Epithelial cell of proximal tubule (primary cell): Measurements from ENCODE around the gene NANOS2. TPM values are rescaled to one million over a fixed set of nuclear protein-coding genes. Genes with fewer than 3 reads are reported as not detected.
A peak's percentile ranks its signal among the peaks of the same experiment; 100 is the strongest.

Source experiments
- DNase-seq: peaks from one replicate; pipeline ENCODE4 v3.0.0-alpha.2; 2011; ENCODE audit warnings: low read depth
- H3K4me3 ChIP-seq: 2 replicates; pipeline ENCODE4 v1.5.1; 2011; ENCODE audit warnings: low read depth, mild to moderate bottlenecking, low read length
- CTCF ChIP-seq: conservative IDR thresholded peaks from 2 replicates; pipeline ENCODE4 v1.5.1; 2012; ENCODE audit warnings: low read depth, mild to moderate bottlenecking, low read length
- total RNA-seq: library from RNA; depleted of rRNA; stranded (reverse); fragments of >200 nt; gene quantifications from 2 replicates; pipeline ENCODE4 v1.2.3, GENCODE V29; 2015

NANOS2 gene
- total RNA-seq, 1 donor from 2014 or later, result not detected

GRCh38 chr19:45955905-45956608, 41.5 kb upstream of the NANOS2 start:
- no peak for TF ChIP-seq CTCF
- no peak overlapping the region for H3K4me3 ChIP-seq
- no peak for DNase-seq

GRCh38 chr19:45954156-45954555, 39.6 kb upstream of the NANOS2 start:
- DNase-seq, result no peak
- no peak overlapping the region for H3K4me3 ChIP-seq
- TF ChIP-seq CTCF, result no peak

- no peak overlapping the region for H3K4me3 ChIP-seq
- no peak for DNase-seq
- TF ChIP-seq CTCF, result no peak
Observed at GRCh38 chr19:45953676-45954075, 39.1 kb upstream of the NANOS2 start.

GRCh38 chr19:45952686-45953505, 38.3 kb upstream of the NANOS2 start:
- peak overlapping the region; percentile 45 for H3K4me3 ChIP-seq
- DNase-seq, result no peak
- TF ChIP-seq CTCF, result no peak

- TF ChIP-seq CTCF, result no peak
- no peak overlapping the region for H3K4me3 ChIP-seq
- DNase-seq, result no peak
Observed at GRCh38 chr19:45952341-45952685, 37.7 kb upstream of the NANOS2 start.

GRCh38 chr19:45947926-45948325, 33.3 kb upstream of the NANOS2 start:
- no peak overlapping the region for H3K4me3 ChIP-seq
- DNase-seq, result peak; percentile 10

More at GRCh38 chr19:45947926-45948325, 33.3 kb upstream of the NANOS2 start:
- TF ChIP-seq CTCF, result no peak
